Left kidney (tissue), 2 donors: ENCODE results near the gene ACP7. TPM values are rescaled to one million over a fixed set of nuclear protein-coding genes. Genes with fewer than 3 reads are reported as not detected.
"Not testable (repeated sequence)": the region's sequence is repeated elsewhere in the genome, so short reads cannot be mapped to it uniquely, and the experiment has no call there.

ENCODE experiments used
- DNase-seq: peaks from one replicate; pipeline ENCODE4 v3.0.0-alpha.2; 2013
- polyA plus RNA-seq: library from polyadenylated mRNA; unstranded; fragments of 120-200 nt; gene quantifications from one replicate; pipeline ENCODE4 v1.2.1, GENCODE V29; 2013; ENCODE audit not compliant: insufficient read length

Gene ACP7
- polyA plus RNA-seq, 1 donor = 0.78 TPM

DNA sequence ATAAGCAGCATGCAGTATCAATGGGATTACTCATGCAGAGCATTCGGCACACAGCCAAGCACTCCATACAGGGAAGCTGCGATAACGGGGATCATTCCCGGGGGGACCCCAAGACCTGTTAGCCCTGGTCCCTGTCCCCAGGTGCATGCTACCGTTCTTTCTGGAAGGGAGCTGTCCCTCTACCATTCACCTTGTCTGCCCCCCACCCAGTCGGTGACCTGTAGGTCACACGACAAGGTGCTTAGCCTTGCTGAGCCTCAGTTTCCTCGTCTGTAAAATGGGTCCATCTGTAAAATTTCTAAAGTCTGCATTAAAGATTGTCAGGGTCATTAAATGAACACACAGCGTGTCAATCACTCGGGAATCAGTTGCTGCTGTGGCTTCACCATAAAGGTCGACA, 6.8 kb upstream of the ACP7 start:
- no peak for DNase-seq

DNA sequence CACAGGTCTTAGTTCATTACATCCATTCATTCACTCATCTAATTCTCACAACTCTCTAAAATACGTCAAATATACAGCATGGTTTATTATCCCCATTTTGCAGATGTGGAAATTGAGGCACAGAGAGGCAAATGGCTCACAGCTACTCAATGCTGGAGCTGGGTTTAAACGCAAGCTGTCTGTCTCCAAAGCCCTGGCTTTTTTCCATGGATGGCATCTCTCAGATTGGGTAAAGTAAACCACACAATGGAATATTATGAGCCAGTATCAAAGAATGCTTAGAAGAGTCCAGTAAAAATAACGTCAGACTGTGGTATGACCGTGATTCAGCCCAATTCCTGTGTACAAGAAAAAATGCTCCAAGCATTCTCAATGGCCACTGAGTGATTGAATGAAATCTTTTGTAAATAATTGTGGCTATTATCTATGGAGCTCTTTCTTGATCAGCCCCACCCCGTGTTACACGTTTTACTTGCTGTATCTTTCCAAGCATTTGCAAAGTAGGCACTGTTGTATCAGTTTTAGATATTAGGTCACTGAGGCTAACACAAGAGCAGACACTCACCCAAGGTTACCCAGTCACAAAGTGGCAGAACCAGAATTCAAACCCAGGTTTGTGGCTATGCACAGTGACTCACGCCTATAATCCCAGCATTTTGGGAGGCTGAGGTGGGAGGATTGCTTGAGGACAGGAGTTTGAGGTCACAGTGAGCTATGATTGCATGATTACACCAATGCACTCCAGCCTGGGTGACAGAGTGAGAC, 5.5 kb upstream of the ACP7 start:
- no peak for DNase-seq

DNA sequence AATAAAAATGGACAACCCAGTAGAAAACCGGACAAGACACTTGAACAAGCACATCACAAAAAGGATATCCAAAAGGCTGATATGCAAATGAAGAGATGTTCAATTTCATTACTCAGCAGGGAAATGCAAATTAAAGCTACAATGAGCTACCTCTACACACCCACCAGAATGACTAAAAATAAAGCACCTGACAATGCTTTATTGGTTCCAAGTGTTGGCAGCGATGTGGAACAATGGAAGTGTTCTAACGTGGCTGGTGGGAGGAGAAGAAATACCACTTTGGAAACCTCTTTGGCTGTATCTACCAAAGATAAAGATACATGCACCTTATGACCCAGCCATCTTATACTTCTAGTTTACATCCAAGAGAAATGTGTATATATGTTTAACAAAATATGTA, 3.7 kb upstream of the ACP7 start:
- no peak for DNase-seq

DNA sequence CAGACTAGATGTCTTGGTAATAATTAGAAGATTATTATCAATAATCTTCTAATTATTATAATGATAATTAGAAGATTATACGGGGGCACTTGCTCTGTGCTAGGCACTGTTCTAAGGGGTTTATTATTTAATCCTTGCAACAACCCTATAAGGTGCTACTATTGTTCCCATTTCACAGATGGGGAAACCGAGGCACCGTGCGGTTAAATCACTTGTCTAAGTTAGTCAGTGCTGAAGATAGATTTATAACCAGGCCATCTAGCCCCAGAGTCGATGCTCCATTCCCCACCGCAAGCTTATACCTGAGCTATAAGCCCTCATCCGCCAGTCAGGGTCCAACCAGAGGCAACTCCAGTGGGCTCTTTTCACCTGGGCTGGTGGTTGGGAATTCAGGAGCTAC, 2.0 kb upstream of the ACP7 start:
- no peak for DNase-seq

DNA sequence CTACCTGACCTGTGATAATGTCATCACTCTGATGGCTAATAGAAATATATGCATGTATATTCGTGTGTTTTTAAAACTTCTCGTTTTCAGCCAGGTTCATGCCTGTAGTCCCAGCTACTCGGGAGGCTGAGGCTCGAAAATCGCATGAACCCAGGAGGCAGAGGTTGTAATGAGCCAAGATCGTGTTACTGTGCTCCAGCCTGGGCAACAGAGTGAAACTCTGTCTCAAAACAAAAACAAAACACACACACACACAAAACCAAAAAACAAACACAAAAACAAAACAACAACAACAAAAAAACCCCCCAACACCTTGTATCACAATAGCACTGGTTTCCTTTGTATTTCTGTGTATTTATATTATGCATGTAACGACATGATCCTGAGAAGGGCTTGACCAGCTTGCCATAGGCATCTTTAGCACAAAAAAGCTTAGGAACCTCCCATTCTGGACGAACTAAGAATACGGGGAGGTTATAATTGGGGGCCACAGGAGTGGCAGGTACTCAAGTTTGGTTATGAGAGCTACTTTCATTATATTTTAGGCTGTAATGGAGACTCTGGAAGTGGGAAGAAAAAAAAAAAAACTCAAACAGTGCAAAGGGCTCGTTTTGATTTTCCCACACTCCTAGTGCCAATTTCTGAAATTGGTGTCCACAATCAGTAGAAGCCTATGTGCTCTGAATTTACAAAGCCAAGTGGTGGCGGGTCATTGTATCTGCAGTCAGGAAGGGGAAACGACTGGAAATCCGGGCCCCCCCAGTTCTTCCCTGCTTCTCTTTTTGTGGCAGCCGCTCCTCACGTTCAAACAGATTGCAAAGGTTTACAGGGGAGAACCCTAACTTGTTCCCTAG, 1.2 kb upstream of the ACP7 start:
- DNase-seq = no peak

DNA sequence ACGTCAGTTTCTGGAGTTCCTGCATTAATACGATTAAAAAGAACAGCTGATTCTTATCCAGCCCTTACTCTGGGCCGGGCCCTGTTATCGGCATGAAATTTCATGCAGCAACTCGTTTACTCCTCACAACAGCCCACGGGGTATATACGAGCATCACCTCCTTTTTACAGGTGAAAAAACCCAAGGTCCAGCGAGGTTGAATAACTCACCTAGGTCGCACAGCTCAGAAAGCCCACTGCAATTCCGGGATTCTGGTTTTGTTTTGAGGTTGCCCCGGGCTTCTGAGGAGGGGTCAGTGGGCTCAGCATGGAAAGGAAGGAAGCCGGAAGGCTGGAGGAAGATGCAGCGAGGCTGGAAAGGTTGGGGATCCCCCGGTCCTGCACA, 577 bp upstream of the ACP7 start:
- DNase-seq = no peak

DNA sequence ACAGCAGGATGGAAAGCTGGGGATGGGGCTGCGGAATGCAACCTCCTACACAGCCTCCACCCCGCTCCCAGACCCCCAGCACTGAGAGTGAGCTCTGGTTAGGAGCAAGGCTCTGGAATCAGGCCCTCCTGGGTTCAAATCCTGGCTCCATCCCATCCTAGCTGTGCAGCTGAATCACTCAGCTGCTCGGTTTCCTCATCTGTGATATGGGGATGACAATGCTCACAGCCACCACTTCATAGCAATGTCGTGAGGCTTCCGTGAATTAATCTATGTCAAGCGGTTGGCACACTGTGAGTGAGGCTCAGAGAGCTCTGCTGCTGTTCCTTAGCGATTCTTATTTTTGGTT, 538 bp downstream of the ACP7 start:
- DNase-seq = no peak

GRCh38 chr19:39085392-39085791, 1.2 kb downstream of the ACP7 start:
- no peak for DNase-seq

GRCh38 chr19:39086386-39086785, 2.2 kb downstream of the ACP7 start:
- DNase-seq = no peak

- DNase-seq = no peak
Measured at GRCh38 chr19:39087907-39088686, 3.9 kb downstream of the ACP7 start.

DNA sequence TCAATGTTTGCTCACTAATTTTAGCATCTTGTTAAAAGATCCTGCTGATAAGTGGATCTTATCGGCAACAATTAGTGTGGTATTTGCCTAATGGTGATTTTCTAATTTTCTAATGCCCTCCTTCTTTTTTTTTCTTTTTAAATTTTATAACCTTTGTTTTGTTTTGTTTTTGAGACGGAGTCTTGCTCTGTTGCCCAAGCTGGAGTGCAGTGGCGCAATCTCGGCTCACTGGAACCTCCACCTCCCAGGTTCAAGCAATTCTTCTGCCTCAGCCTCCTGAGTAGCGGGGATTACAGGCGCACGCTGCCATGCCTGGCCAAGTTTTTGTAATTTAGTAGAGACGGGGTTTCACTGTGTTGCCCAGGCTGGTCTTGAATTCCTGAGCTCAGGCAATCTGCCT, 5.8 kb downstream of the ACP7 start:
- DNase-seq = not testable (repeated sequence)

DNA sequence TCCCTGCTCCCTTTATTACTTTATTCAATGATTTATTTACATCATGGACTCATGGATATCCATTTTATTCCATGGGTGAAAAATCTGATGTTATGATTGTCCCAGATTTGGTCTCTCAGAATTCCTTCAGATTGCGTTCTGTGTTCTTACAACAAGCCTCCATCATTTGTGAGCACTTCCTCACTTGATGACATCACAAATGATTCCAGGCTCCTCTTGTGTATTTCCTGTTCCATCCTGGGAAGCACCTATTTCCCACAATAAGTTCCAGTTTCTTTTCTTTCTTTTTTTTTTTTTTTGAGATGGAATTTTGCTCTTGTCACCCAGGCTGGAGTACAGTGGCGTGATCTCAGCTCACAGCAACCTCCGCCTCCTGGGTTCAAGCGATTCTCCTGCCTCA, 6.7 kb downstream of the ACP7 start:
- DNase-seq = no peak

DNA sequence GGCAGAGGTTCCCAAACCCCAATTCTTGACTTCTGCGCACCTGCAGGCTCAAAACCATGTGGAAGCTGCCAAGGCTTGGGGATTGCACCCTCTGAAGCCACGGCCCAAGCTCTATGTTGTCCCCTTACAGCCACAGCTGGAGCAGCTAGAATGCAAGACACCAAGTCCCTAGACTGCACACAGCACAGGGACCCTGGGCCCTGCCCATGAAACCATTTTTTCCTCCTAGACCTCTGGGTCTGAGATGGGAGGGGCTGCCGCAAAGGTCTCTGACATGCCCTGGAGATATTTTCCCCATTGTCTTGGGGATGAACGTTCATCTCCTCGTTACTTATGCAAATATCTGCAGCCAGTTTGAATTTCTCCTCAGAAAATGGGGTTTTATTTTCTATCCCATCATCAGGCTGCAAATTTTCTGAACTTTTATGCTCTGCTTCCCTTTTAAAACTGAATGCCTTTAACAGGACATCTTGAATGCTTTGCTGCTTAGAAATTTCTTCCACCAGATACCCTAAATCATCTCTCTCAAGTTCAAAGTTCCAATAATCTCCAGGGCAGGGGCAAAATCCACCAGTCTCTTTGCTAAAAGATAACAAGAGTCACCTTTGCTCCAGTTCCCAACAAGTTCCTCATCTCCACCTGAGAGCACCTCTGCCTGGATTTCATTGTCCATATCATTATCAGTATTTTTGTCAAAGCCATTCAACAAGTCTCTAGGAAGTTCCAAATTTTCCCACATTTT, 11.8 kb downstream of the ACP7 start:
- not testable (repeated sequence) for DNase-seq

GRCh38 chr19:39097299-39097698, 13.1 kb downstream of the ACP7 start:
- no peak for DNase-seq

- DNase-seq = no peak
Measured at GRCh38 chr19:39097721-39098120, 13.6 kb downstream of the ACP7 start.

DNA sequence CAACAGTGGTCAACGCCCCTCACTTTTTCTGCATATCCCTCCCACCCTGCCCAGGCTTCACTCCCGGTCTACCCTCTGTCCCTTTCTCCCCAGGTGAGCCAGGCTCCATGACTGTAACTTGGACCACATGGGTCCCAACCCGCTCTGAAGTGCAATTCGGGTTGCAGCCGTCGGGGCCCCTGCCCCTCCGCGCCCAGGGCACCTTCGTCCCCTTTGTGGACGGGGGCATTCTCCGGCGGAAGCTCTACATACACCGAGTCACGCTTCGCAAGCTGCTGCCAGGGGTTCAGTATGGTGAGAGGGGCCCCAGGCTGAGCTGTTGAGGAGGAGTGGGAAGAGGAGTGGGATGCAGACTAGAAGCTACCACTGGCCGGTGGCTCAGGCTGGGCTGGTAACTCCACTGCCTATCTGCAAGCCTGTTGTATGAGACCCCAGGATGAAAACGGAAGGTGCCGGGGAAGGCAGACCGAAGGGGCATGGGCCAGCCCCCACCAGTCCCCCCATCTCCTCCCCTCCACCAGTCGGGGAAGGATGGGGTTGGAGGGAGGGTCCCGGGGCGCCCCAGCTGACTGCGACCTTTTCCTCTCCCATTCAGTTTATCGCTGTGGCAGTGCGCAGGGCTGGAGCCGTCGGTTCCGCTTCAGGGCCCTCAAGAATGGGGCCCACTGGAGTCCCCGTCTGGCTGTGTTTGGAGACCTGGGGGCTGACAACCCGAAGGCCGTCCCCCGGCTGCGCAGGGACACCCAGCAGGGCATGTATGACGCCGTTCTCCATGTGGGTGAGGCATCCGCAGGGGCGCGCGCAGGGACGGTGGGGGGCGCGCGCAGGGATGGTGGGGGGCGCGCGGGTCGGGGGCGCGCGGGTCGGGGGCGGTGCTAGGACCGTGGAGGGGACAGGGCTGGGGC, 14.4 kb downstream of the ACP7 start:
- DNase-seq = no peak

GRCh38 chr19:39099341-39099740, 15.2 kb downstream of the ACP7 start:
- DNase-seq = no peak

DNA sequence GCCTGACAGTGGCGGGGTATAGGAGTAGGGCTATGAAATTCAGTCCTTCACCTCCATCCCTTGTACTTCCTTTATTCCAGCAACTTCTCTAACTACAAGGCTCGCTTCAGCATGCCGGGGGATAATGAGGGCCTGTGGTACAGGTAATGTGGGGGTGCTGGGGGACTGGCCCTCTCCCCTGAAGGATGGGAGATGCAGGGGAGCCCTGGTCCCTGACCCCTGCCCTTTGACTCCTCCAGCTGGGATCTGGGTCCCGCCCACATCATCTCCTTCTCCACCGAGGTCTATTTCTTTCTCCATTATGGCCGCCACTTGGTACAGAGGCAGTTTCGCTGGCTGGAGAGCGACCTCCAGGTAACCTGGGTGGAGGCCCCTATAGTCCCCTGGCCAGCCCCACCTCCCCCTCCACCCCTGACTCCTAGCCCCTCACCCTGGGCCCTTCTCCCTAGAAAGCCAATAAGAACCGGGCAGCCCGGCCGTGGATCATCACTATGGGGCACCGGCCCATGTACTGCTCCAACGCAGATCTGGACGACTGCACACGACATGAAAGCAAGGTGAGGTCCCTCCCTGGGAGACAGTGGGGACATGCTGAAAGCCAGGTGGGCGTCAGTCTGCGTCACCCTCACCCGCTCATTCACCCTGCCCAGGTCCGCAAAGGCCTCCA, 16.5 kb downstream of the ACP7 start:
- DNase-seq = no peak

GRCh38 chr19:39103151-39103550, 19.0 kb downstream of the ACP7 start:
- no peak for DNase-seq

DNA sequence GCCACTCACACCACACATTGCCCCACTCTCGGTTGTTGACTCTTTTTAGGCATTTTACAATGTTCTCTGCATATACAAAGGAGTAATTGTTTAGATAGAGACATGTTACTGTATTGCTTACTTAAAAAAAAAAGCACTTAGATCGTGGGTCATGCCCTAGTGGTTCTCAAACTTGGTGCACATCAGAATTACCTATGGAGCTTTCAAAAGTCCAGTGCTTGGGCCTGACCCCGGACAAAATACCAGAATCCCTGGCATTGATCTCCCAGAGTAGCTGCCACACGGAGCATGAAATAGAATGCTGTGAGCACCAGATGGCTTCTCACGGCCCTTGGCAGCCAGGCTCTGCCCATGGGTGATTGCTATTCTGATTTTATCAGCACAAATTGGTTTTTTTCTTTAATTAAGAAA, 20.0 kb downstream of the ACP7 start:
- DNase-seq = no peak

DNA sequence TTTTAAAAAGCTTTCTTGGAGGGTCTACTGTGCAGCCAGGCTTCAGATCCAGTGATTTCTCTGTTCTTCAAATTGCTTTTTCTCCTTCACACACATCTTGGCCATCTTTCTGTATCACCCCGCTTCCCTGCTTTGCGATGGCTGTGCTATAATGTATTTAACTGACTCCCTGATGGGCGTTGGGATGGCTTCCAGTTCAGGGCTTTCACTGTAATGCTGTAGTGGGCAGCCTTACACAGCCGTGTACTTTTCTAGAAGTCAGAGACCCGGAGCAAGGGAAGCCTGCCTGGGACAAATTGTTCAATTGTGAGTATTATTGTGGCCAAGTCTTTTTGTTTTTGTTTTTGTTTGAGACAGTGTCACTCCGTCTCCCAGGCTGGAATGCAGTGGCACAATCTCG, 22.0 kb downstream of the ACP7 start:
- DNase-seq = no peak
